Activated T-cell treated with anti-CD3 and anti-CD28 coated beads, Interleukin-2, amount 50 U/mL, for 24 hours (primary cell): ENCODE results near the gene DDX55.
"Not testable (repeated sequence)": the region's sequence is repeated elsewhere in the genome, so short reads cannot be mapped to it uniquely, and the experiment has no call there.

ENCODE experiments used
- DNase-seq: peaks from one replicate; pipeline ENCODE4 v3.0.0-alpha.2; 2020
- H3K27ac Mint-ChIP-seq: 2 replicates; pipeline ENCODE4 v1.8.0; 2020; ENCODE audit warnings: mild to moderate bottlenecking, mixed read lengths
- H3K27me3 Mint-ChIP-seq: 2 replicates; pipeline ENCODE4 v1.8.0; 2020; ENCODE audit warnings: mixed read lengths
- H3K36me3 Mint-ChIP-seq: 2 replicates; pipeline ENCODE4 v1.8.0; 2020; ENCODE audit warnings: low read depth, mixed read lengths
- H3K4me1 Mint-ChIP-seq: 2 replicates; pipeline ENCODE4 v1.8.0; 2020; ENCODE audit warnings: low read depth, mixed read lengths
- H3K4me3 Mint-ChIP-seq: 2 replicates; pipeline ENCODE4 v1.8.0; 2020; ENCODE audit warnings: mild to moderate bottlenecking, moderate library complexity, mixed read lengths
- H3K9me3 Mint-ChIP-seq: 2 replicates; pipeline ENCODE4 v1.8.0; 2020; ENCODE audit warnings: mixed read lengths

The DDX55 gene

DNA sequence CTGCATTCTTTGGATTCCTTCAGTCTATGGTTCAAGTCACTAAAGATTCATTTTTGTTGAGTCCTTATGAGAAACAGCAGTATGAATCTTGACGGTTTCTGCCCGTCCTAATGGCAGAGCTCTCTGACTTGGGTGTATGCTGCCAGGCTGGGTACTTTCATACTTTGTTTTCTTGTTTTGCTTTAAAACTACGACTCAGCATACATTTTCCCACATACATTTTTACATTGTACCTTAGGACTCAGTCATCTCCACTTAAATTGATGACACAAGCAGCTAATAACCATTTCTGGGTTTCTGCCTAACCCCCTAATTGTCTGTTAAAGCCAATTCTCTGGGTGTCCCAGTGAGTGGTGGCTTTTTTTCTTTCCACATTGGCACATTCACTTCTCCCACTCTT lies 4.8 kb upstream of the DDX55 start:
- Mint-ChIP-seq H3K36me3 (peaks cover 78% of the 10 kb centered on the region), H3K27ac (peak overlapping the region; percentile 24), H3K27me3 (no peaks in the 10 kb centered on the region), H3K4me1 (peaks cover 20% of the 10 kb centered on the region), H3K9me3 (no peaks in the 10 kb centered on the region), H3K4me3 (no peak overlapping the region)
- DNase-seq, result no peak

DNA sequence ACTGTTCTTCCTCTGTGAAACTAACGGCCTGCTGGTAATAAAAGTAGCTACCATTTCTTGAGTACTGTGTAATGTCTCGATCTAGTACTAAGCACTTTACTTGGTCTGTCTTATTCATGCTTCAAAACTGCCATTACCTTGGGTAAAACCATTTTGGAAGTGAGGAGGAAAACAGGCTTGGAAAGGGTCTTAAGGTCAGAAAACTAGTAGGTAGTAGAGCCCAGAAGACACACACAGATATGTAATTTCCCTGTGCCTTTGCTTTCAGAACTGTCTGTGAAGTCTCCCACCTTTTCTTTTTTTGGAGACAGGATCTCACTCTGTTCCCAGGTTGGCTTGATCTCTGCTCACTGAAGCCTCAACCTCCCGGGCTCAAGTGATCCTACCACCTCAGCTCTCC lies 3.4 kb upstream of the DDX55 start:
- Mint-ChIP-seq H3K4me3 (no peak overlapping the region), H3K36me3 (peaks cover 79% of the 10 kb centered on the region), H3K27ac (peak overlapping the region; percentile 51), H3K4me1 (peaks cover 22% of the 10 kb centered on the region), H3K9me3 (no peaks in the 10 kb centered on the region), H3K27me3 (no peaks in the 10 kb centered on the region)
- no peak for DNase-seq

DNA sequence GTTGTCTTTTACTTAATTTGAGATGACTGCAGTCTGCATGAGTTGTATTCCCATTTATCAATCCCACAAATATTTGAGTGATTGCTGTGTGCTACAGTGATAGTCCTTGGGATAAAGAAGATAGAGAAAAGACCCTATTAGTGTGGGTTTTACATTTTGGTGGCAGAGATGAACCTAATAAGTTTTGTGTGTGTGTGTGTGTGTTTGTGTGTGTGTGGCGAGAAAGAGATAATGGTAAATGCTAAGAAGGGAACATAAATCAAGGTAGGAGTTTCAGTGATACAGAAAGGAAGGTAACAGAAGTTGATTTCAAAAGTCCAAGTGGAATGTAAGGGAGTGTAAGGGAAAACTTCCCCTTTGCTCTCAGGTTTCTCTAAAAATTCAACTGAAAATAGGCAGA lies 2.6 kb upstream of the DDX55 start:
- Mint-ChIP-seq H3K4me1 (peaks cover 30% of the 10 kb centered on the region), H3K9me3 (no peaks in the 10 kb centered on the region), H3K27ac (peak overlapping the region; percentile 66), H3K4me3 (no peak overlapping the region), H3K36me3 (peaks cover 79% of the 10 kb centered on the region), H3K27me3 (no peaks in the 10 kb centered on the region)
- DNase-seq, result no peak

DNA sequence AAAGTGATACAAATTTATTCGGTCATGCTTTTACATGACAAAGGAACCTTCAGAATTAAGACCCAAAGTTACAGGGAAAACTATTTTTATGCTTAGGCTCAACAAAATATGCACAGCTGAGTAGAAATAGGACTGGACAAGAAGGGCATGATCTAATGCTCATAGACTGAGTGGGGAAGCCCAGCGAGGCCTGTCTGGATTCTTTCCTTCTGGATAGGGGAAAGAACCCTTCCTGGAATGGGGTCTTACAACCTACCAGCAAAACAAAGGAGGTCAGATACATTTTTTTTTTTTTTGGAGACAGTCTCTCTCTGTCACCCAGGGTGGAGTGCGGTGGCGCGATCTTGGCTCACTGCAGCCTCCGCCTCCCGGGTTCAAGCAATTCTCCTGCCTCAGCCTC lies 2.2 kb upstream of the DDX55 start:
- Mint-ChIP-seq H3K9me3 (no peaks in the 10 kb centered on the region), H3K4me3 (peak overlapping the region; percentile 10), H3K36me3 (peaks cover 79% of the 10 kb centered on the region), H3K4me1 (peaks cover 32% of the 10 kb centered on the region), H3K27ac (peak overlapping the region; percentile 15), H3K27me3 (no peaks in the 10 kb centered on the region)
- DNase-seq, result no peak

DNA sequence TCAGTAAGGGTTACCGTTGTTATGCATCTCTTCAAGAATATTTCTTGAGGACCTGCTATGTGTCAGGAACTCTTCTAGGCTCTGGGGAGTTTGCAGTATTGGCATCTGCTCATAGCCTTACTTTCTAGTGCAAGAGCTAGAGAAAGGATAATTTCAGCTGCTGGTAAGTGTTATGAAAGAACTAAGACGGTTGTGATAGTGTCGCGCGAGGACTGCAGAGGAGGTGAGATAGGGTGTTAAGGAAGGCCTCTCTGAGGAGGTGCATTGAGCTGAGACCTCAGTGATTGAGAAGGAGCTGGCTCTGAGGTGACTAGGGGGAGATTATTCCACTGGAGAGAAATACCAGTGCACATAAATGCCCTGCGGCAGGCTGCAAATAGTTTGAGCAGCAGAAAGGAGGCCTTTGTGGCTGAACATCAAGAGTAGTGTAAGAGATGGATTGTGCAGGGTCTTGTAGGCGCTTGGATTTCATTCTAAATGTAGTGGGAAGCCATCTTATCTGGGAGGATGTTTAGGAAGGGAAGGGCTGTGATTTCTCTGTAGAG lies 824 bp downstream of the DDX55 start:
- H3K27me3 Mint-ChIP-seq, result no peaks in the 10 kb centered on the region
- peaks cover 47% of the 10 kb centered on the region for H3K4me1 Mint-ChIP-seq
- H3K9me3 Mint-ChIP-seq, result no peaks in the 10 kb centered on the region
- peak overlapping the region; percentile 88 for H3K4me3 Mint-ChIP-seq
- H3K27ac Mint-ChIP-seq, result peak overlapping the region; percentile 94
- DNase-seq, result no peak
- H3K36me3 Mint-ChIP-seq, result peaks cover 81% of the 10 kb centered on the region

DNA sequence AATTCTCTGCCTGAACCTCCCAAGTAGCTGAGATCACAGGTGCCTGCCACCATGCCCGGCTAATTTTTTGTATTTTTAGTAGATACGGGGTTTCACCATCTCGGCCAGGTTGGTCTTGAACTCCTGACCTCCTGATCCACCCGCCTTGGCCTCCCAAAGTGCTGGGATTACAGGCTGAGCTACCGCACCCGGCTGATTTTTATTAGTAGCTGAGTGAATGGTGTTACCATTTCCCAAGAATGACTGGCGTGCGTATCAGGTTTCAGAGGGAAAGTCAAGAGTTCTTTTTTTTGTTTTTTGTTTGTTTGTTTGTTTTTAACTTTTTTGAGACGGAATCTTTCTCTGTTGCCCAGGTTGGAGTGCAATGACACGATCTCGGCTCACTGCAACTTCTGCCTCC lies 1.6 kb downstream of the DDX55 start:
- DNase-seq, H3K27me3 Mint-ChIP-seq, H3K9me3 Mint-ChIP-seq: not testable (repeated sequence)
- peaks cover 49% of the 10 kb centered on the region for H3K4me1 Mint-ChIP-seq
- peak overlapping the region; percentile 88 for H3K4me3 Mint-ChIP-seq
- H3K36me3 Mint-ChIP-seq, result peaks cover 81% of the 10 kb centered on the region
- peak overlapping the region; percentile 94 for H3K27ac Mint-ChIP-seq

DNA sequence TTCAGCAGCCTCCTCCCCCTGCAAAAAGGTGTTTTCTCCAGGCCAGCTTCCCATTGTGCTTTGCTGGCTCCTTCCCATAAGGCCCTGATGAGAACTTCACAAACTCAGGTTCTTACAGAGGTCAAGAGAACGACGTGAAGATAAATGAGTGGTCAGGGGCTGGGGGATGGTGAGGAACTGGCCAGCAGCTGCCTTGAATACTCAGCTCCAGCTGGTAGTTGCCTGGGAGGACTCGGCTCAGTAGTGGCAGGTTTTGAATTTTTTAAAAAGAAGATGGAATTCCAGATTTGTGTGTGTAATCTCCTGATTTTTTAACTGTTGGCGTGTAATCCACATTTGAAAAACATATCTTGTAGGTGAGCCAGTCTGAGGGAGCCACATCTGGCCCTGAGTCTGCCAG lies 5.9 kb downstream of the DDX55 start:
- no peak overlapping the region for H3K4me3 Mint-ChIP-seq
- no peak overlapping the region for H3K27ac Mint-ChIP-seq
- H3K36me3 Mint-ChIP-seq, result peaks cover 97% of the 10 kb centered on the region
- DNase-seq, result no peak
- H3K4me1 Mint-ChIP-seq, result peaks cover 40% of the 10 kb centered on the region
- no peaks in the 10 kb centered on the region for H3K27me3 Mint-ChIP-seq
- H3K9me3 Mint-ChIP-seq, result no peaks in the 10 kb centered on the region

DNA sequence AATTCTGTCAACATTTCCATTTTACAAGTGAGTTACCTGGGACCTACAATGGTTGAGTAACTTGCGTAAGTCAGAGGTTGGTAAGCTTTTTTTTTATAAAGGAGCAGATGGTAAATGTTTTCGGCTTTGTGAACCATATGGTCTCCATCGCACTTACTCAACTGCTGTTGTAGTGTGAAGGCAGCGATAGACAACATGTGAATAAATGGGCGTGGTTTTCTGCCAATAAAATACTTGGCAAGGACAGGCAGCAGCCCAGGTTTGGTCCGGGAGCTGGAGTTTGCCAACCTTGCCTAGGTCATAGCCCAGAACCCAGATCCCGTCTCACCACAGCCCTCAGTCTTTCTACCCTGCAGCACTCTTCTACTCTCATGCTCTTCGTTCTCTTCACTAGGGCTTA lies 6.3 kb downstream of the DDX55 start:
- Mint-ChIP-seq H3K4me3 (no peak overlapping the region), H3K36me3 (peaks cover 97% of the 10 kb centered on the region), H3K4me1 (peaks cover 36% of the 10 kb centered on the region), H3K27me3 (no peaks in the 10 kb centered on the region), H3K27ac (no peak overlapping the region), H3K9me3 (no peaks in the 10 kb centered on the region)
- DNase-seq, result no peak

DNA sequence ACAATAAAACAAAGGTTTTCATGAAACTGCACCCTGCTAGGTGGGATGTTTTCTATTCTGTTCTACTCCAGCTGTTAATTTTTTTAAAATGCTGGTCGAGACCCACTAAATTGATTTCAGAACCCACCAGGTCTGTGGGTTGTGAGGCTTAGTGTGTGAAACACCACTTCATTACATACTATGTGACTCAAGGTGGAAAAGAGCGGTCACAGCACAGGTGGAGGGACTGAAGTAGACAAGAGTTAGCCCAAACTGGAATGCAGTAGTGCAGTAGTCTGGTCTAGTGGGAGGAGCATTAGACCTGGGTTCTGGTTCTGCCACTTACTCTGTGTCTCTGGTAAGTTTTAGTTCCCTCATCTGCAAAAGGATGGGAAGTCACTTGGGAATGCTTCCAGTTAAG lies 12.2 kb downstream of the DDX55 start:
- peak overlapping the region; percentile 85 for H3K27ac Mint-ChIP-seq
- no peak overlapping the region for H3K4me3 Mint-ChIP-seq
- peaks cover 97% of the 10 kb centered on the region for H3K36me3 Mint-ChIP-seq
- peaks cover 10% of the 10 kb centered on the region for H3K4me1 Mint-ChIP-seq
- H3K9me3 Mint-ChIP-seq, result no peaks in the 10 kb centered on the region
- H3K27me3 Mint-ChIP-seq, result no peaks in the 10 kb centered on the region
- no peak for DNase-seq

DNA sequence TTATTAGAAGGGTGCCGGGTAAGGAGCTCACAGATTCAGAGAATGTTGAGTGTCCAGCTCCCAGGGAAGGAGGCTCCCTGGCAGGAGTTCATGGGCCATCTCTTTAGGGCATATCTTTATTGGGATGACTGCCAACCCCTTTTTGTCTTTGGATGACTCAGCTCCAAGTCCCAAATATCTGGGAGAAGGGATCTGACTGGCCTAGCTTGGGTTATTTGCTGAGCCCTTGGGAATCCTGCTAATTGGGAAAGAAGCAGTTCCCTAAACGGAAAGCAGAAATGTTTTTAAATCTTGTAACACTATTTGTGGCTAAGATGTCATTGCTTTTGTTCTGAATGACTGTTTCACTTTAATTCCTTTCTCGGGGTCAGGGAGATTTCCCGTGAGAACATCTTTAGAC lies 12.6 kb downstream of the DDX55 start:
- no peaks in the 10 kb centered on the region for H3K9me3 Mint-ChIP-seq
- H3K4me3 Mint-ChIP-seq, result no peak overlapping the region
- H3K36me3 Mint-ChIP-seq, result peaks cover 97% of the 10 kb centered on the region
- peak overlapping the region; percentile 85 for H3K27ac Mint-ChIP-seq
- DNase-seq, result no peak
- peaks cover 10% of the 10 kb centered on the region for H3K4me1 Mint-ChIP-seq
- no peaks in the 10 kb centered on the region for H3K27me3 Mint-ChIP-seq

DNA sequence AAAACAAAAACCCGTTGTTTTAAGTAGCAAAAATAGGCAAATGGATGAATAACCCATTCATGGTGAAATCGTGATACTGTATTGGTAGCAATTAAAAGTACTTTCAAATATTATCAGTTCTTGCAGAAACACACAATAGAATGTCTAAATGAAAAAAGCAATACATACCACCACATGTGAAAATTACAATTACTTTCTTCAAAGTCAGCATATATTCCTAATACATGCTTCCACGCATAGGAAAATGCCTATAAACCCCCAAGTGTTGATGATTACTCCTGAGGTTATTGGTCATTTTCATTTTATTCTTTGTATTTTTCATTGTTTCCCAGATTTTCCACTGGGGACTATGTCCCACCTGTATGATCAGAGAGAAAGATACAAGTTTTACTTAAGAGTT lies 15.2 kb downstream of the DDX55 start:
- peaks cover 21% of the 10 kb centered on the region for H3K4me1 Mint-ChIP-seq
- H3K27ac Mint-ChIP-seq, result peak overlapping the region; percentile 82
- H3K4me3 Mint-ChIP-seq, result no peak overlapping the region
- H3K27me3 Mint-ChIP-seq, result no peaks in the 10 kb centered on the region
- no peak for DNase-seq
- no peaks in the 10 kb centered on the region for H3K9me3 Mint-ChIP-seq
- H3K36me3 Mint-ChIP-seq, result peaks cover 97% of the 10 kb centered on the region

DNA sequence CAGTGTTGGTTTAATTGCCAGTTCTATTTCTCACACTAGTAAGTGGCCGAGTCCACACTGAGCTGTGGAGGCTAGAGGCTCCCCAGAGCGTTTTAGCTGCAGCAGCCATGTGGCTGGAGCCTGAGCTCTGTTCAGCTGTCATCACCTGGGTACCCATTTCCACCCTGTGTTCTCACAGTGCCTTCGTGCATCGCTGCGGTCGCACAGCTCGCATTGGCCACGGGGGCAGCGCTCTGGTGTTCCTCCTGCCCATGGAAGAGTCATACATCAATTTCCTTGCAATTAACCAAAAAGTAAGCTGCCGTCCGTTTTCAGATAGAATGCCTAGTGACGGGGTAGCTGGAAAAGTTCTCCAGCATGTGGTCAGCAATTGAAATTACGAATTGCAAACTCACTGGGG lies 15.7 kb downstream of the DDX55 start:
- Mint-ChIP-seq H3K4me1 (peaks cover 18% of the 10 kb centered on the region), H3K27ac (peak overlapping the region; percentile 82), H3K4me3 (no peak overlapping the region), H3K9me3 (no peaks in the 10 kb centered on the region), H3K27me3 (no peaks in the 10 kb centered on the region), H3K36me3 (peaks cover 97% of the 10 kb centered on the region)
- no peak for DNase-seq

DNA sequence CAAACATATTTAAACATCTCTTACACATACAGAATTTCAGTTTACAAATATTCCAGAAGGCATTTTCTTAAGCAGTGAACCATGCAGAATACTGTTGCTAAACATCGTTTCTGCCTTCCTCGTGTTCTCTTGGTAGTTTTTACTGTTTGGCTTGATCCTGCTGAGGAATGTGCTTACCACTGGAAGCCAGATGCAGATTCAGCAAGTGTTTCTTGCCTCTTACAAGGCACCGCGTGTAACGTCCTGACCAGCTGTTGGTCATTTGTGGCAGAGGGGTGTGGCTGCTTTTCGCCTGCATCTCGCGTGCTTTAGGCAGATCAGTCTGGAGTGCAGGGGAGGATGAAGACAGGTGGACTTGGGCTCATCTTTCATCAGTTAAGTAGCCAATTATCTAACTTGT lies 19.2 kb downstream of the DDX55 start:
- peaks cover 89% of the 10 kb centered on the region for H3K36me3 Mint-ChIP-seq
- no peaks in the 10 kb centered on the region for H3K27me3 Mint-ChIP-seq
- no peak overlapping the region for H3K4me3 Mint-ChIP-seq
- no peaks in the 10 kb centered on the region for H3K9me3 Mint-ChIP-seq
- peak overlapping the region; percentile 79 for H3K27ac Mint-ChIP-seq
- peaks cover 12% of the 10 kb centered on the region for H3K4me1 Mint-ChIP-seq
- DNase-seq, result no peak

DNA sequence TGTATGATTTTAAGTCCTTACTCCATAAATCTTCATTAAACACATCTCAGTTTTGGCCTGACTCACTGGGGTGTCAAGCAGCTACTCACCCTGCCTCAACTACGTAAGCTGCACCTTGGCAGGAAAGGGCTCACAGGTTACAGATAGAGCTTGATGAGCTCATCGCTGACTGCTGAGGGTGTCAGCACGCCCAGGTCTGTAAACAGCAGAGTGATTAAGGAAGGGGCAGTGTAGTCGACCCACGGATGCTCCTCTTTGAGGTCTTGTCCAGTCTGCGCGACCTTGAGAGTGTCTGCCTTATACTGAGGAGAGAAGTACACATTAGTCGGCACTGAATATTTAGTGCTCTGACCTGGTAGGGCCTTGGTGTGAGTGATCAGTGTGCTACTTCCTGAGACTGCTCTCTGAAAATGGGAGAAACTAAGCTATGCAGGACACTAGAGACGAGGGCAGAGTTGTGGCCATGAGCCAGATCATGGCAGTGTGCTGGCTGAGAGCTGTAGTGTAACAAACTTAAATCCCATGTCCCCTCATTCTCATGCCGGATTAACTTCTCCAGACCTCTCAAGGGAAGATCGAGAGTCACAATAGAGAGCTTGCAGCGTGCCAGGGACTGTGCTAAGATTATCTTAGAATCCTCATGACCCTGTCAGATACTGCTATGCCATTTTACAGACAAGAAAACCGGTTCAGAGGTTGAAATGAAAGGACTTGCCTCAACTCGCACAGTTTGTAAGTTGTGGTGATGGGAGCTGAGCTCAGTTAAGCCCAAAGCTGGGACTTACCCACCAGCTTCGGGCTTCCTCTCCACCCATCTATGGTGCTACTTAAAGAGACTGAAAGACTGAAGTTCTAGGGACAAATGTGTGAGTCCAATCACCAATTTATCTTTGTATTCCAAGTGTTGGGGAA lies 20.0 kb downstream of the DDX55 start:
- Mint-ChIP-seq H3K4me3 (no peak overlapping the region), H3K36me3 (peaks cover 89% of the 10 kb centered on the region), H3K4me1 (peaks cover 12% of the 10 kb centered on the region), H3K27ac (peak overlapping the region; percentile 79), H3K9me3 (no peaks in the 10 kb centered on the region), H3K27me3 (no peaks in the 10 kb centered on the region)
- DNase-seq, result no peak

DNA sequence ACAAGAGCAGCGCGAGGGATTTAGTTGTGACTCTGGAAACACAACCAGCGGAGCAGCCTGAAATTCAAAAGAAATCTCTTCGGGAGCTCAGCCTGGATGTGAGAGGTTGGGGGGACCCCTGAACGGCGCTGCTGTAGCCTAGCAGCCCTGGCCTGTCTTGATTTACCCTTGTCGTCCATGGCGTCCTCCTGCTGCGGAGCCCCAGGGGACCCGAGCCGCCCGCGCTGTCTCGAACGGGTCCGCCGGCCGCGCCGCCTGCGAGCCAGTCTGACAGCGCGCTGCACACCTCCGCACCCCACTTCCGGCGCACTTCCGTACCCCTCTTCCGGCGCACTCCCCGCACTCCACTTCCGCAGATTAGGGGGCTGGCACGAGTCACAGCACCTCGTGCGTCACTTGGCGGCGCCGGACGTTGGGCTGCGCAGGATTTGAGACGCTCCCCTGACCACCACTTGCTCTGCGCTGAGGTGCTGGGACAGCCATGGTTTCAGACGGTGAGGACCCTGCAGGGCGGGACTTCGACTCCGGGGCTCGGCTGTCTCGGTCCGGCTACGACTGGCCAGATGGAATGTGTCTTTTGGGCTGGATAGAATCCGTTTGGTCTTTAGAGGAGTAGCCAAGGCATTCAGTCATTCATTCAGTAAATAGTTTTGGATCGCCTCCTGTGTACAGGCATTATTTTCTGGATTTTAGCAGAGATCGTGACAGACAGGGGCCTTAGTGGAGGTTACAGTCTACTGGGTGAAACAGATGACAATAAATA lies 31.7 kb downstream of the DDX55 start, which contains the start of the genes EIF2B1 and GTF2H3:
TSS of gene EIF2B1 (minus strand) at position 308 of the 763 bp plus-strand sequence. CDS start at position 179, 129 bp downstream.
TSS of gene GTF2H3 (plus strand) at position 451 of the 763 bp plus-strand sequence. CDS start at position 482, 31 bp downstream.
- H3K27me3 Mint-ChIP-seq, result no peaks in the 10 kb centered on the region
- DNase-seq, result peak; percentile 98

More for the DNA sequence above, 31.7 kb downstream of the DDX55 start, which contains the start of the genes EIF2B1 and GTF2H3:
- H3K36me3 Mint-ChIP-seq, result peaks cover 73% of the 10 kb centered on the region
- peaks cover 41% of the 10 kb centered on the region for H3K4me1 Mint-ChIP-seq
- no peaks in the 10 kb centered on the region for H3K9me3 Mint-ChIP-seq
- H3K27ac Mint-ChIP-seq, result peak within 1 kb of the TSS; percentile 98
- H3K4me3 Mint-ChIP-seq, result peak within 1 kb of the TSS; percentile 99
